Ishikawa (cell line): ENCODE results near the gene SRC.

Experiments
- EP300 ChIP-seq: IDR thresholded peaks from 2 replicates; pipeline ENCODE4 v1.6.1; 2012; ENCODE audit warnings: borderline replicate concordance
- FOXM1 ChIP-seq: IDR thresholded peaks from 2 replicates; pipeline ENCODE4 v1.6.1; 2012; ENCODE audit warnings: low read depth, borderline replicate concordance
- TAF1 ChIP-seq: IDR thresholded peaks from 2 replicates; pipeline ENCODE4 v1.6.1; 2012; ENCODE audit warnings: low read depth, mild to moderate bottlenecking
- TEAD4 ChIP-seq: IDR thresholded peaks from 2 replicates; pipeline ENCODE4 v1.6.1; 2012
- TF ChIP-seq, protein P1 (sequence below): IDR thresholded peaks from 2 replicates; pipeline ENCODE4 v1.6.1; 2012; ENCODE audit warnings: low read depth, mild to moderate bottlenecking

DNA sequence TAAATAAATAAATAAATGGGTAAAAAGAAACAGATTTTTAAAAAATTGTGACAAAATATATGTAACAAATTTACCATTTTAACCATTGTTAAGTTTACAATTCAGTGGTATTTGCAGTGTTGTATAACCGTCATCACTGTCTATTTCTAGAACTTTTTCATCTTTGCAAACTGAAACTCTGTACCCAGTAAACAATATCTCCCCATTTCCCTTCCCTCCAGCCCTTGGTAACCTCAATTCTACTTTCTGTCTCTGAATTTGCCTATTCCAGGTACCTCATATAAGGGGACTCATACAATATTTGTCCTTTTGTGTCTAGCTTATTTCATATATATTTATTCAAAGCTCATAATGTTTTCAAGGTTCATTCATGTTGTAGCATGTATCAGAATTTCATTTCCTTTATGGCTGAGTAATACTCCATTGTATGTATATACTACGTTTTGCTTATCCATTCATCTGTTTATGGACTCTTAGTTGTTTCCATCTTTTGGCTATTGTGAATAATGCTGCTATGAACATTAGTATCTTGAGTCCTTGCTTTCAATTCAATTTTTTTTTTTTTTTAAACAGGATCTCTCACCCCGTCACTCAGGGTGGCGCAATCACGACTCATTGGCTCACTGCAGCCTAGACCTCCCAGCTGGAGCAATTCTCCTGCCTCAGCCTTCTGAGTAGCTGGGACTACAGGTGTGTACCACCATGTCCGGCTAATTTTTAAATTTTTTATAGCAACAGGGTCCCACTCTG, 47.6 kb upstream of the SRC start:
- TF ChIP-seq TAF1 (no peak), FOXM1 (no peak), EP300 (no peak), TEAD4 (no peak)
- TF ChIP-seq, protein P1, sequence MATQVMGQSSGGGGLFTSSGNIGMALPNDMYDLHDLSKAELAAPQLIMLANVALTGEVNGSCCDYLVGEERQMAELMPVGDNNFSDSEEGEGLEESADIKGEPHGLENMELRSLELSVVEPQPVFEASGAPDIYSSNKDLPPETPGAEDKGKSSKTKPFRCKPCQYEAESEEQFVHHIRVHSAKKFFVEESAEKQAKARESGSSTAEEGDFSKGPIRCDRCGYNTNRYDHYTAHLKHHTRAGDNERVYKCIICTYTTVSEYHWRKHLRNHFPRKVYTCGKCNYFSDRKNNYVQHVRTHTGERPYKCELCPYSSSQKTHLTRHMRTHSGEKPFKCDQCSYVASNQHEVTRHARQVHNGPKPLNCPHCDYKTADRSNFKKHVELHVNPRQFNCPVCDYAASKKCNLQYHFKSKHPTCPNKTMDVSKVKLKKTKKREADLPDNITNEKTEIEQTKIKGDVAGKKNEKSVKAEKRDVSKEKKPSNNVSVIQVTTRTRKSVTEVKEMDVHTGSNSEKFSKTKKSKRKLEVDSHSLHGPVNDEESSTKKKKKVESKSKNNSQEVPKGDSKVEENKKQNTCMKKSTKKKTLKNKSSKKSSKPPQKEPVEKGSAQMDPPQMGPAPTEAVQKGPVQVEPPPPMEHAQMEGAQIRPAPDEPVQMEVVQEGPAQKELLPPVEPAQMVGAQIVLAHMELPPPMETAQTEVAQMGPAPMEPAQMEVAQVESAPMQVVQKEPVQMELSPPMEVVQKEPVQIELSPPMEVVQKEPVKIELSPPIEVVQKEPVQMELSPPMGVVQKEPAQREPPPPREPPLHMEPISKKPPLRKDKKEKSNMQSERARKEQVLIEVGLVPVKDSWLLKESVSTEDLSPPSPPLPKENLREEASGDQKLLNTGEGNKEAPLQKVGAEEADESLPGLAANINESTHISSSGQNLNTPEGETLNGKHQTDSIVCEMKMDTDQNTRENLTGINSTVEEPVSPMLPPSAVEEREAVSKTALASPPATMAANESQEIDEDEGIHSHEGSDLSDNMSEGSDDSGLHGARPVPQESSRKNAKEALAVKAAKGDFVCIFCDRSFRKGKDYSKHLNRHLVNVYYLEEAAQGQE: no peak
